Mesendoderm (in vitro differentiated cells): ENCODE measurements around the gene CTIF.
"Not testable (repeated sequence)": the region's sequence is repeated elsewhere in the genome, so short reads cannot be mapped to it uniquely, and the experiment has no call there.

ENCODE experiments used
- DNase-seq: peaks from one replicate; pipeline ENCODE4 v3.0.0; 2013
- H2AK5ac ChIP-seq: 2 replicates; pipeline ENCODE4 v1.6.1; 2013; ENCODE audit warnings: low read length, inconsistent platforms
- H2BK120ac ChIP-seq: 2 replicates; pipeline ENCODE4 v1.6.1; 2013; ENCODE audit warnings: low read depth, mild to moderate bottlenecking, low read length, moderate library complexity, mixed read lengths
- H2BK15ac ChIP-seq: replicated peaks from 2 replicates; pipeline ENCODE4 v1.6.1; 2013; ENCODE audit warnings: low read depth, mild to moderate bottlenecking, moderate library complexity
- H2BK5ac ChIP-seq: 2 replicates; pipeline ENCODE4 v1.6.1; 2013; ENCODE audit warnings: low read length, inconsistent platforms
- H3K18ac ChIP-seq: 2 replicates; pipeline ENCODE4 v1.6.1; 2013; ENCODE audit warnings: mild to moderate bottlenecking, low read length, mixed read lengths
- H3K23ac ChIP-seq: one replicate; pipeline ENCODE4 v1.6.1; 2013; ENCODE audit warnings: low read length
- H3K27ac ChIP-seq: 2 replicates; pipeline ENCODE4 v1.5.1; 2013; ENCODE audit warnings: low read depth, mild to moderate bottlenecking, inconsistent platforms, low read length, moderate library complexity
- H3K27me3 ChIP-seq: 2 replicates; pipeline ENCODE4 v1.6.1; 2013; ENCODE audit warnings: low read length, control low read depth, mild to moderate bottlenecking, inconsistent platforms; ENCODE audit not compliant: insufficient read depth, poor library complexity
- H3K36me3 ChIP-seq: 2 replicates; pipeline ENCODE4 v1.6.1; 2013; ENCODE audit warnings: low read length, inconsistent platforms; ENCODE audit not compliant: control insufficient read depth, insufficient read depth
- H3K4ac ChIP-seq: one replicate; pipeline ENCODE4 v1.6.1; 2013; ENCODE audit warnings: low read depth, mild to moderate bottlenecking, low read length, moderate library complexity
- H3K4me1 ChIP-seq: 2 replicates; pipeline ENCODE4 v1.6.1; 2013; ENCODE audit warnings: low read depth, low read length, inconsistent platforms; ENCODE audit not compliant: control insufficient read depth
- H3K4me2 ChIP-seq: 2 replicates; pipeline ENCODE4 v1.6.1; 2013; ENCODE audit warnings: low read length
- H3K4me3 ChIP-seq: 2 replicates; pipeline ENCODE4 v1.5.1; 2013; ENCODE audit warnings: mild to moderate bottlenecking, low read length
- H3K56ac ChIP-seq: one replicate; pipeline ENCODE4 v1.6.1; 2013; ENCODE audit warnings: low read length
- H3K79me1 ChIP-seq: 2 replicates; pipeline ENCODE4 v1.6.1; 2013; ENCODE audit warnings: low read length, inconsistent platforms
- H3K79me2 ChIP-seq: 2 replicates; pipeline ENCODE4 v1.6.1; 2013; ENCODE audit warnings: mild to moderate bottlenecking, low read length; ENCODE audit not compliant: control insufficient read depth, insufficient read depth
- H3K9ac ChIP-seq: 2 replicates; pipeline ENCODE4 v1.6.1; 2013; ENCODE audit warnings: low read length, inconsistent platforms
- H4K5ac ChIP-seq: one replicate; pipeline ENCODE4 v1.6.1; 2013; ENCODE audit warnings: low read length
- H4K8ac ChIP-seq: one replicate; pipeline ENCODE4 v1.6.1; 2013; ENCODE audit warnings: low read depth, mild to moderate bottlenecking, control low read depth, low read length, moderate library complexity
- WGBS: extraction: QIAGEN DNeasy Blood & Tissue Kit; methylation state at CpG from one replicate; pipeline ENCODE4 v1.1.7; 2013; ENCODE audit warnings: low lambda C conversion rate, missing lambda C conversion rate; ENCODE audit not compliant: insufficient coverage; ENCODE audit errors: extremely low coverage; 5-methylcytosine and 5-hydroxymethylcytosine counted together

The CTIF gene

DNA sequence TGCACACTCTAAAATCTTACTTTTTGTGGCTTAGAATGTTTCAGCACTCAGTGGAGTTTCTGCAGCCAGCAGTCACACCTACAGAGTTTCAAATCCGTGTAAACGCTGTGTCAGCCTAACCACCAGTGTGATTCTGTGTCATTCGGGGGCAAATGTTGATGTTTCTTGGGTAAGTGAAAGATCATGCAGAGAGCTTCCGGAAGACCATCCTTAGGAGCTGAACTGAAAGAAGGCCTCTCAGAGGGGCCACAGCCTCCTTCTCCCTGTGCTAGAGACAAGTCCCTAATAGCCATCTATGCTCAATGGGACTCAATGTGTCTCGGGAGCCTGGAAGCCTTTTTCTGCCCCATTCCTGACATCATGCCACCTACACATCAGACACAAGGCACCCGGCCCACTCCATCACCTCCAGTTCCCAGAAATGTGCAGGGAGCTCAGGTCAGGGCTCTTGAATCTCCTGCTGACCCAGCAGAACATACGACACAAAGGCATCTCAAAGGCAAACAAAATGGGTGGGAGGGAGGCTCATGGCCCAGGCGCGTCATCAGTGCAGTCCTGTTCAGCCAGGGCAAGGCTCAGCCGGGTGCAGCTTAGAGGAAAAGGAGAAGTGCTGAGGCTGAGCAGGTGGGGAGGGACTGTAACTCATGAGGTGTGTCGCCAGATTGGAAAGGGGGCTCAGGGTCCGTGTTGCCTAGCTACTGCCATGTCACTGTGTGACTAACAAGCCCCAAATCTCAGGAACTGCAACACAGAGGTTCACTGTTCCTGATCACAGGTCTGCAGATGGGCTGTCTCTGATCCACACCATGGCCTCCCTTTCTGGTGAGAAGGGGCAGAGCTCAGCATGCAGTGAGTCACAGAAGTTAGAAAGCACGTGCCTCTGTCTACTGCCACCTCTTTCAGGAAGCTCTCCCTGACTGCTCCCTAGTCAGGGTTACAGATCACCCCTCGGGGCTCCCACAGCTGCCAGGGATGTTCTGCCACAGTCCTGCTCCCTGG lies 329.9 kb downstream of the CTIF start:
- H4K5ac ChIP-seq, result no peak overlapping the region

DNA sequence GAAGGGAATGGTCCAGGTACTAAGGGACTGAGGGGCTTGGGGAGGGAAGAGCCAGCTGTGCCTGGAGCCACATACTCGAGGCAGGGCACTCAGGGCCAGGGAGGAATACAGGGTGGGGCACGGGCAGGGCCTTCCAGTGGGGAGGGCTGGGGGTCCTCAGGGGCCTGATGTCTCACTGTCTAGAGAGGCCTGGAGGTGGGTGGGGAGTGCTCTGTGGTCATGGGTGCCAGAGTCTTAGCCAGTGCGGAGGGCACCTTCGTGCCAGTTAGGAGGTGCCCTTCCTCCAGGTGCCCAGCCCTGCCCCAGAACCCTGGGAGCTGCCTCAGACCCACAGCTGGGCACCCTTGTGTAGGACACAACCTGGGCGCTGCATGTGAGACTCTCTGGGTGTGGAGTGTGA lies 330.8 kb downstream of the CTIF start:
- Histone ChIP-seq H3K23ac (no peak overlapping the region), H3K9ac (no peak overlapping the region), H3K4me3 (no peak overlapping the region), H2BK120ac (no peak overlapping the region), H3K79me2 (no peaks in the 10 kb centered on the region), H3K27me3 (no peaks in the 10 kb centered on the region), H2AK5ac (no peak overlapping the region), H2BK5ac (no peak overlapping the region), H4K5ac (no peak overlapping the region), H2BK15ac (no peak overlapping the region), H3K27ac (no peak overlapping the region), H3K79me1 (no peaks in the 10 kb centered on the region), H3K4me1 (no peaks in the 10 kb centered on the region), H3K4me2 (no peak overlapping the region), H3K36me3 (no peaks in the 10 kb centered on the region), H3K56ac (no peak overlapping the region), H4K8ac (no peak overlapping the region), H3K4ac (no peak overlapping the region), H3K18ac (no peak overlapping the region)
- no peak for DNase-seq
- WGBS, result no CpG with 5 or more reads among the region's 5 CpGs

More for the DNA sequence above, 329.9 kb downstream of the CTIF start:
- H3K79me1 ChIP-seq, result no peaks in the 10 kb centered on the region
- no peaks in the 10 kb centered on the region for H3K79me2 ChIP-seq
- H3K23ac ChIP-seq, result no peak overlapping the region
- no peak overlapping the region for H2AK5ac ChIP-seq
- no peaks in the 10 kb centered on the region for H3K36me3 ChIP-seq
- WGBS, result no CpG with 5 or more reads among the region's 14 CpGs
- H2BK15ac ChIP-seq, result no peak overlapping the region
- no peak overlapping the region for H3K18ac ChIP-seq
- H3K27ac ChIP-seq, result no peak overlapping the region
- H3K9ac ChIP-seq, result no peak overlapping the region
- no peak overlapping the region for H4K8ac ChIP-seq
- H2BK5ac ChIP-seq, result no peak overlapping the region
- no peak for DNase-seq
- H2BK120ac ChIP-seq, result no peak overlapping the region
- H3K4me2 ChIP-seq, result no peak overlapping the region
- H3K56ac ChIP-seq, result no peak overlapping the region
- H3K4me3 ChIP-seq, result no peak overlapping the region
- H3K4me1 ChIP-seq, result no peaks in the 10 kb centered on the region
- no peaks in the 10 kb centered on the region for H3K27me3 ChIP-seq
- H3K4ac ChIP-seq, result no peak overlapping the region

DNA sequence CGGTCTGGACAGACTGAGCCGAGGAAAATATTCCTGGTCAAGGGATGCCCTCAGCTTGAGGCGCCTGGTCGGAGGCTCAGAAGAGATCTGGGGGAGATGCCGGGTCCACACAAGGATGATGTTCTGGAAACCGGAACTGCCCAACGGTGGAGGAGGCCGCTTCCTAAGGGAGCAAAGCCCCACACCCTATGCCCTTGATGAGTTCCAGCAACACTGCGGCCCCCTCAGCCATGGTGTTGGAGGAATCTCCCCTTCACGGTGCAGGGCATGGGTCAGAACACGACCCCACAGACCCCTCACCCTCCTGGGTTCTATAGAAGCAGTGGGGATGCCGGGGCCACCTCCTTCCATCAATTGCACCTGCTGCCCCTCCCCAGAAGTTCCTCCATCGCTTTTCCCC lies 332.1 kb downstream of the CTIF start:
- not testable (repeated sequence) for H3K23ac ChIP-seq, H3K27me3 ChIP-seq, H3K4me2 ChIP-seq, H3K4me3 ChIP-seq, H2AK5ac ChIP-seq, H2BK120ac ChIP-seq, H3K9ac ChIP-seq, H2BK5ac ChIP-seq, H2BK15ac ChIP-seq, H3K18ac ChIP-seq, H3K36me3 ChIP-seq, H3K79me1 ChIP-seq, H3K4me1 ChIP-seq, H3K4ac ChIP-seq, H4K8ac ChIP-seq, H3K79me2 ChIP-seq, H3K27ac ChIP-seq, H4K5ac ChIP-seq, H3K56ac ChIP-seq, DNase-seq
- WGBS, result no CpG with 5 or more reads among the region's 13 CpGs

DNA sequence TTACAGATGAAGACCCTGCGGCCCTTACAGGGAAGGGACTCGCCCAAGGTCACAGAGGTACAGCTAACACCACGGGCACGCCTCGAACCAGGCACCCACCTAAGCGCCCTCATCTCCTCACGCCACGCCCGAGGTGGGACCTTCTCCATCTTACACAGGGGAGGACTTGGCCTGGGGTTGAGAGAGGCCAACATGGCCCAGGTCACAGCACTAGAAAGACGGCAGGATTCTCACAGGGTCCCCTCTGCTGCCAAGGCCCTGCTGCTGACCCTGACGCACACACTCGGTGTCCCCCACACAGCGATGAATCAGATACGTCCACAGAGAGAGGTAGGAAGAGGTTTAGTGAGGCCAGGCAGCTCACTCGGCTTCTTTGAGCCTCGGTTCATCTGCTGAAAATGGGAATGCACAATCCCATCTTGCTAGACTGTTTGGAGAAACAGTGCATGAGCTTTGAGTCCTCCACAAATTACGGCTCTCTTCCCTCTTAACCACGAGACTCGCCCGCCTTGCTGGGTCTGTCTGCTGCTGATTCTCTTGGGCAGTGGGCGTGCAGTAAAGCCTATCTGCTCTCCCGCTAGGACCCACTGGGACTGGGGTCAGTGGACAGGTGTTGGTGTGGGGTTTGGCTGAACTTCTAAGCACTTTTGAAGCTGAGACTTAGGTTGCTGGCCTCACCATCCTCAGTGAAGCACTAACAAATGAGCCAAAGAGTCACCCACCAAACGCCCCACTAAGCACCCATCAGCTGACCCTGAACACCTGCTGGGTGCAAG lies 332.7 kb downstream of the CTIF start:
- Histone ChIP-seq H3K23ac (no peak overlapping the region), H3K4me3 (no peak overlapping the region), H2BK120ac (no peak overlapping the region), H2AK5ac (no peak overlapping the region), H3K18ac (no peak overlapping the region), H3K79me2 (no peaks in the 10 kb centered on the region), H3K79me1 (no peaks in the 10 kb centered on the region), H2BK15ac (no peak overlapping the region), H3K36me3 (no peaks in the 10 kb centered on the region), H4K5ac (no peak overlapping the region), H3K4ac (no peak overlapping the region), H3K4me1 (no peaks in the 10 kb centered on the region), H3K4me2 (no peak overlapping the region), H3K27me3 (no peaks in the 10 kb centered on the region), H2BK5ac (no peak overlapping the region), H3K56ac (no peak overlapping the region), H4K8ac (no peak overlapping the region), H3K27ac (no peak overlapping the region), H3K9ac (no peak overlapping the region)
- no CpG with 5 or more reads among the region's 23 CpGs for WGBS
- DNase-seq, result no peak

DNA sequence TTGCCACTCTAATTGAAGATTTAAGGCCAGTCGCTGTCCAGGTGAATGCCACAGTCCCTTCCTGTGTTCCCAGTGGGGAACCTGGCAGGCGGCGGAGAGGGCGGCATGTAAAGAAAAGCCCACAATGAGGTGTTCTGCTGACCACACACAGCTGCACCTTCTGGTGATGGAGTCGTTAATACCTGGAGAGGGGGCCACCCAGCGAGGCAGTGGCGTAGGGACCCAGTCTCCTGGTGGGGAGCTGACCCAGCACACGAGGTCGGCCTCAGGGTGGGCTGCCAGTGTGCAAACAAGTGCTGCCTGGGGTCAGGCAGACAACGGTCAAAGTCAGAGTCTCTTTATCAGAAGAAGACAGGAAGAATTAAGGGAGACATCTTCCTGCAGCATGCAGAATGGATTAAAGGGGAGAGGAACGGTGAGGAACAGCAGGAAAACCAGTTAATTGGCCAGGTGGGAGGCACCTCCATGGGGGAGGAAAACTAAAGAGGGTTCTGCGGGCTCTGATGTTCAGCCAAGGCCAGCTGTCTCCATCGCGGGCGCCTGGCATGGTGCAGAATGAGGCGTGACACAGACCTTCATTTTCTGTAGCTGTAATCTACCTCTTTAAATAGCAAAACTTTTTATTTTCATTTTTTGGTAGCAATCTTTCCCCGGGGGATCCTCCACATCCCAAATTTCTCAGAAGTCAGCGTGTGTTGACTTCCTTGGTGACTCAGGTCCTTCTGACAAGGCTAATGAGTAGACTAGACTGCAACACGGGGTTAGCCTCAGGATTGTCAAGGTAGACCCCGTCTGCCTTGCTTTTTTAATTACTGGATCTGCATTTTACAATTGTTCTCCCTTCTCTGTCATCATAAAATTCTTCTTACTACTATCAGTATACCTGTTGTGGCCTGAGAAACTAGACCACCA lies 333.7 kb downstream of the CTIF start:
- WGBS, result no CpG with 5 or more reads among the region's 20 CpGs
- Histone ChIP-seq H2BK5ac (no peak overlapping the region), H3K9ac (no peak overlapping the region), H3K18ac (no peak overlapping the region), H4K8ac (no peak overlapping the region), H2BK15ac (no peak overlapping the region), H4K5ac (no peak overlapping the region), H3K4me1 (no peaks in the 10 kb centered on the region), H3K79me2 (no peaks in the 10 kb centered on the region), H3K27ac (no peak overlapping the region), H3K4me2 (no peak overlapping the region), H3K4ac (no peak overlapping the region), H3K56ac (no peak overlapping the region), H3K4me3 (no peak overlapping the region), H2AK5ac (no peak overlapping the region), H3K23ac (no peak overlapping the region), H2BK120ac (no peak overlapping the region), H3K27me3 (no peaks in the 10 kb centered on the region), H3K79me1 (no peaks in the 10 kb centered on the region), H3K36me3 (no peaks in the 10 kb centered on the region)
- no peak for DNase-seq
